Stimulated activated CD8-positive, alpha-beta memory T cell treated with anti-CD3 and anti-CD28 coated beads, Interleukin-15, amount 100 ng/mL, for 1 hour (primary cell): ENCODE measurements around the gene UGT1A4.

ENCODE experiments used
- DNase-seq: peaks from one replicate; pipeline ENCODE4 v3.0.0-alpha.2; 2020; ENCODE audit warnings: low read depth

UGT1A4 gene

DNA sequence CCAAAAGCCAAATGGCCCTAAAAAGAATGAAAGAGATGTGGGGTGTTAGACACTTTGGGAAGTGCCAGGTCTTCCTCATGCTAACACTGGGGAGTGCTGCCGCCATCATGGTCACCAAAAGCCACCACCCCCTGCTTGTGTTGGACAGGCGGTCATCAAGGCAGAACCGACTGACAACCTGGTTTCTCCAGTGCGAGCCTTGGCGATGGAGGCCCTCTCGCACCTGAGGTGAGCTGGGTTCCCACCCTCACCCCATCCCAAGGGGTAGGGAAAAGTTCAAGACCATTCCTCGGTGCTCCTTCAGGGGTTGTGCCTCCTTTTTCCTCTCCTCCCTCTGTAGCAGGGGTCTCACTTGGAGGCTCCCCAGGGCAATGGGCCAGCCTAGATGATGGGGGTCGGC, 93.2 kb downstream of the UGT1A4 start:
- no peak for DNase-seq

DNA sequence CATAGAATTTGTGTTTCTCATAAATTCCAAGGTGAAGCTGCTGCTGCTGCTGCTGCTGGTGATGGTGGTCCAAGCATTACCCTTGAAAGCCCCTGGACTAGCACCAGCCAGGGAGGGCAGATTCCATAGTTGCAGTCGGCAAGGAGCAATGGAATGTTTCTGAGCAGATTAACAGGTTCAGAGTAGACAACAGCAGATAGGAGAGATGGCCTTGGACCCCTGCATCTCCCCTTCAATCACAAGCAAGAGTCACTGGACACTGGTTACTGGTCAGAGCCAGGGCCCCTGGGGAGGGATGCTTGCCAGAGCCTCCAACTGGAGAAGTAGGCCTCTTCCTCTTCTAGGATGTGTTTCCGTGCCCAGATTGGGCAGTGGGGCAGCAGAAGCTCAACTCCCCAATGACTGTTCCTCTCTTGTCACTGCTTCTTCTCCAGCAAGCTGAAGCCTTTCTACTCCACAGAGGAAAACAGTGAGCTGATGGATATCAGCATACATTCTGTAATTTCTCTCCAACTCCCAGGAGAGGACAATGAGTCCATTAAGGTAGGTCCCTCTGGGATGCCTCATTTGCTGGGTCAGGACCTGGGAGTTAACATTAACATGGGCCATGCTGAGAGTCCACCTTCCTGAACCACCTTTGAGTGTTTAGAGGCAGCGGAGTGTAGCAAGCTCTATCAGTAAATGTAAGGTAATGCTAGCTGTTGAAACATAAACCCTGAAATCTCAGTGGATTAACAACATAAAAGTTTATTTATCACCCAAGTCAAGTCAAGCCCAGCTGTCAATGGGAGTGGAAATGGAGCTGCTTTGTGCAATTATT, 94.9 kb downstream of the UGT1A4 start:
- no peak for DNase-seq

DNA sequence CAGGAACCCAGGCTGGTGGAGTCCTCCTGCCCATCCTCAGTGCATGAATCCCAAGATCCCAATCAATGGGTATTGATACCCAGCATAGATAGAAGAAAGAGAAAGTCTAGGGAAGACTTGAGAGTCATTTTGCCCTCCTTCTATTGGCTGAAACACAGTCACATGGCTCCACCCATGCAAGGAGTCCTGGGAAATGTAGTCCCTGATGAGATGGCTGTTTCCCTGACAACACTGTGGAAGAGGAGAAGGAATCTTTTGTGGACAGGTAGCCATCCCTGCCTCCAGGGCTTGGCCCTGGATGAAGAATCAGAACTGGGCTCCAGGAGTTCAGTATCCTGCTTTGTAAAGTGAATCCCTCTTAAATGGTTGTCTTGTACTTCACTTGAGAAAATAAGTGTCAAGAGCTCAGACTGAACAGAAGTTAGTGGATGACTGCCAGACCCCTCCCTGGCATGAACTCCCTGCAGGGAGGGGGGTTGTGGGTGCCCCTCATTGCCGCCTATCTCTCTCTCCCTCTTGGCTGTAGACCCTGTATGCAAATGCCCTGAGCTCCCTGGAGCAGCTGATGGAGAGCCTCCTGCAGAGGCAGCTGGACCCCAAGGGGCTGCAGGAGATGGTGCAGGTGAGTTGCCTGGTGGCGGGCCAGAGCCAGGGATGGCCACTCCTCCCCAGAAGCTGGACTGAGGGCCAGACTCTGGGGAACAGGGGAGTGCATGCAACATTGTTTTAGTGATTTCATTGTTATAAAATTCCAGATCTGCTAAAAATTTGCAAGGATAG, 95.7 kb downstream of the UGT1A4 start:
- no peak for DNase-seq

- DNase-seq = no peak
These were observed 97.3 kb downstream of the UGT1A4 start for GRCh38 chr2:233815861-233816260.

DNA sequence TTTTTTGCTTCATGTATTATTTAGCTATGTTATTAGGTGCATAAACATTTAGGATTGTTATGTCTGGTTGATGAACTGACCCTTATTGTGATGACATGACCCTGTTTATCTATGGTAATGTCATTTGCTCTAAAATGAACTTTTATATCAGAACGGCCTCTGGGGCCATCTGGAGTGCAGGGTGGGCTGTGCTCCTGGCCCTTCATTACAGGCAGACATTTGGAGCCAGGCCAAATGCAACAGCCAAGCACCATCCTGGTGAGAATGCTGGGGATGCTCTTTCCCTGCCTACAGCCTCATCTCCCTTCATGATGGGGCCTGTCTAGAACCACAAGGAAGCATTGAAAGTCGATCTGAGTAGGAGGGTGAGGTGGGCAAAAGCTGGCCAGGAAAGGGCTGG, 97.8 kb downstream of the UGT1A4 start:
- DNase-seq = no peak

DNA sequence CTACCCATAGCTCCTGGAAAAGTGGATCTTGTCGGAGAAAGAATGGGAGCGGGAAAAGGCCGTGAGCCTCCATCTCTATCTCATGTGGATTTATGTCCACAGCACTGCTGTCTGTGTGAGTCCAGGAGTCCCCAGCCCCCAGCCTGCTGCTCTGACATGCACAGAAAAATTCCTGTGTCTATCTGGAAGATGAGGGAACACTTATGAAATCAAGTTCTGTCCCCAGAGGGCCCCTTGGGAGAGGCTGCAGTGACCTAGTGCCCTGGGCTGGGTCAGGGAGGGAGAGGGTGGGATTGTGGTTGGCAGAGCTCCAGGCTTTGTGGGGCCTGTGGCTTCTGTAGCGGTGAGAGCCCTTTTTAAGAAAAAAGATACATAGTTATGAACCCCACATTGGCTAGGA, 98.2 kb downstream of the UGT1A4 start:
- no peak for DNase-seq

GRCh38 chr2:233817361-233817911, 98.9 kb downstream of the UGT1A4 start:
- no peak for DNase-seq

GRCh38 chr2:233817995-233818638, 99.6 kb downstream of the UGT1A4 start:
- no peak for DNase-seq

- DNase-seq = no peak
These were observed 100.4 kb downstream of the UGT1A4 start for GRCh38 chr2:233818639-233819621.

DNA sequence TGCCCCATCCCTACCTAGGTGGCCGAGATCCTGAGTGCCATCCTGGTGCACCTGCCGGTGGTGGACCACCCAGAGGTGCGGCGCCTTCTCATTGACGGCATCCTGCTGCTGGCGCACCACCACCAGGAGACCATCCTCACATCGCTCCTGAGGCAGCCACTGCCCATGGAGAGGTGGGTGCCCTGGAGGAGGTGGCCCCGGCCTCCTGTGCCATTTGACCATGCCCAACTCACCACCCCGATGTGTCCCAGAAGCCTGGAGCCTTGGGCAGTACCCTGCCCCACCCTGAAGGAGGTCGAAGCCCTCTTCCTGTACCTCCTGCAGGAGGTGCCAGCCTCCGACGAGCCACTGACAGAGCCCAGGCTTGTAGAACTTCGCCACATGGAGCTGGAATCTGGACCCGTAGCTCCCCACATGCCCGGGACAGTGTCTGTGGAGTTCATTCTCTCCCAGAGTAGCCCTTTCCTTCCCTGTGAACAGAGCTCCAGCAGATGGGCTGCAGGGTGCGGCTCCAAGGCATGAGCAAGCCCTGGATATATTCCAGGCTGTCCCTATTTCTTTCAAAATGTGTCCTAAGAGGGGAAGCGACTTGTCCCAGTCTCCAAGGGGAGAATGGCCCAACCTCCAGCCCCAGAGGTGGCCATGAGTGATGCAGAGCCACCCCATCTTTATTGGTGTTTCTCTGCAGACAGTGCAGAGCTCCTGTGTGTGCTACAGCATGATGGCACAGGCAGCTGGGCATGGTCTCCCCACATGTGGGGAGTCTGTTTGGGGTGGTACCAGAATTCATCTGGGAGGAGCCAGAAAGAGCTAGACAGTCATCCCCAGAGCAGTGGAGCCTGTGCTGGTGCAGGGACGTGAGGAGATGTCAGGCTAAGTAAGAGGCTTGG, 101.6 kb downstream of the UGT1A4 start:
- no peak for DNase-seq

GRCh38 chr2:233820774-233821105, 102.2 kb downstream of the UGT1A4 start:
- no peak for DNase-seq

GRCh38 chr2:233821196-233821595, 102.7 kb downstream of the UGT1A4 start:
- DNase-seq = no peak

DNA sequence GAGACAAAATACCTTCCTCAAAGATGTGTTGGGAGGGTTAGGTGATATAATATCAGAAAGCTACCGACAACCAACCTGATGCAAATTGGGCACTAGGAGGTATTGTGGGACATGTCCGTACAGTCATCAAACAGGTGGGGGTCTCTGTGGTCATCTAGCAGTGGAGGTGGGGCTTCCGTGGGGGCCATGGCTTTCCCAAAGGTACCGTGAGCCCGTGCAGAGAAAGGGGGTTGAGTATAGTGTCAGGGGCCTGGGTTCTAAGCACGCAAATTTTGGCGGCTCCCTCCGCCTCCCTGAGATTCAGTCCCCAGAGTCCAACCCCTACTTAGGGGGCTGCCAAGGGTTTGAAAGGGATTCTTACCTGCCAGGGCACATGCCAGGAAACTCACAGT, 103.2 kb downstream of the UGT1A4 start:
- DNase-seq = no peak

DNA sequence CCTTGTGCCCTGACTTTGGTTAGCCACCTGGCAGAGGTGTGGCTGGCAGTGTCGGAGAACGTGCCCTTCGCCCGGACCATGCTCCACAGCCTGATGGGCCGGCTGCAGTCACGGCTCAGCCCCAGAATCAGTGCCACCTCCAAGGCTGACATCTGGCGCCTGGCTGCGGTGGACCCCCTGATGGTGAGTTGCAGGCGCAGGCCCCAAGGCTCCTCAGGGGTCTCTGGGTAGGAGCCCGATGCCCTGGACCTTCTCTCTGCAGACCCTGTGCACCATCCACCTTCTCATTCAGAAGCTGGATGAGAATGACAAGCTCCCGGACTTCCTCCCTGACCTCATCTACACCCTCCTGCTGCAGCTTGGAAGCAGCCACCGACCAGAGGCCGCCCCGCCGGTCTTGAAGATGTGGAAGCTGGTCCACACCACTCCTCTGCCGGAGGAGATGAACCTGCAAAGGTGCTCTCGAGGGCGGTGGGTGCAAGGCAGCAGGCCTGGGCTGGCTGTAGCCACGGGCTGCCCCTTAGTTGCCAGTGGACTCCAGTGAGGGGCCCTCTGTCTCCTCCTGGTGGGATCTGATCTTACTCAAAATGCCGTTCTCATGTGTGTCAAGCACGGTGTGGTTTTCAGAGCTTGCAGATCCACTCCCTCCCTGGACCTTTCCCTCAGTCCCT, 103.7 kb downstream of the UGT1A4 start:
- DNase-seq = no peak
